SK-N-SH (cell line): Measurements from ENCODE around the gene COPS9. TPM values are rescaled to one million over a fixed set of nuclear protein-coding genes. Genes with fewer than 3 reads are reported as not detected.

ENCODE experiments used
- CTCF ChIA-PET: fragments of 300-600, 350-600 bp; formaldehyde crosslinking; extraction: SDS; loops from one replicate; lab custom pipeline; 2021; lab: Yijun Ruan, JAX
- POLR2A ChIA-PET: fragments of 350-600 bp; sonication (Branson Sonifier 250); formaldehyde crosslinking; extraction: SDS; loops from one replicate; lab custom pipeline; 2020; ENCODE audit warnings: antibody characterized with exemption, inconsistent platforms; lab: Yijun Ruan, JAX
- DNase-seq: peaks from one replicate; pipeline ENCODE4 v3.0.0; 2012
- H2AFZ ChIP-seq: fragments of 200-600 bp; sonication (generic); 2 replicates; pipeline ENCODE4 v1.8.1; 2016; ENCODE audit warnings: antibody characterized with exemption, mild to moderate bottlenecking, low read depth
- H3F3A ChIP-seq: fragments of 200-600 bp; sonication (generic); replicated peaks from 2 replicates; pipeline ENCODE3; 2016; ENCODE audit warnings: antibody characterized with exemption, mild to moderate bottlenecking; ENCODE audit not compliant: insufficient read depth
- H3K27ac ChIP-seq, 2 experiments: fragments of 200-500 bp in 1 of 2; fragments of 200-600 bp in 1 of 2; sonication (Bioruptor generic) in 1 of 2; sonication (generic), shearing (Covaris generic) in 1 of 2; 2 replicates each; pipeline versions ENCODE4 v1.5.1 to v1.6.1; 2014 to 2016; ENCODE audit warnings: low read depth in 2 of 2, inconsistent platforms in 1 of 2, low read length in 1 of 2, mild to moderate bottlenecking in 1 of 2, mixed read lengths in 1 of 2
- H3K27me3 ChIP-seq: fragments of 200-600 bp; sonication (generic), shearing (Covaris generic); 2 replicates; pipeline ENCODE4 v1.6.1; 2016; ENCODE audit warnings: mixed run types; ENCODE audit not compliant: insufficient read depth
- H3K36me3 ChIP-seq, 2 experiments: fragments of 200-500 bp in 1 of 2; fragments of 200-600 bp in 1 of 2; sonication (Bioruptor generic) in 1 of 2; sonication (generic) in 1 of 2; replicated peaks in 1 of 2; 2 replicates each; pipeline versions ENCODE3 to v1.5.1; 2014 to 2016; ENCODE audit warnings: low read length in 1 of 2, mild to moderate bottlenecking in 1 of 2; ENCODE audit not compliant: insufficient read depth in 2 of 2, control insufficient read depth in 1 of 2
- H3K4me1 ChIP-seq, 2 experiments: fragments of 200-500 bp in 1 of 2; fragments of 200-600 bp in 1 of 2; sonication (Bioruptor generic) in 1 of 2; sonication (generic), shearing (Covaris generic) in 1 of 2; 2 replicates each; pipeline versions ENCODE4 v1.5.1 to v1.6.1; 2014 to 2016; ENCODE audit warnings: low read depth in 1 of 2, low read length in 1 of 2, mixed run types in 1 of 2; ENCODE audit not compliant: insufficient read depth in 2 of 2, control insufficient read depth in 1 of 2
- H3K4me2 ChIP-seq: fragments of 200-600 bp; sonication (generic), shearing (Covaris generic); 2 replicates; pipeline ENCODE4 v1.6.1; 2017; ENCODE audit warnings: mixed run types
- H3K4me3 ChIP-seq, 2 experiments: fragments of 200-500 bp in 1 of 2; fragments of 200-600 bp in 1 of 2; sonication (Bioruptor generic) in 1 of 2; sonication (generic), shearing (Covaris generic) in 1 of 2; 2 replicates each; pipeline versions ENCODE4 v1.5.1 to v1.8.1; 2014 to 2016; ENCODE audit warnings: low read depth in 2 of 2, inconsistent platforms in 1 of 2, low read length in 1 of 2, mild to moderate bottlenecking in 1 of 2, mixed read lengths in 1 of 2, moderate library complexity in 1 of 2
- H3K79me2 ChIP-seq: fragments of 200-600 bp; sonication (generic); 2 replicates; pipeline ENCODE4 v1.8.1; 2017; ENCODE audit warnings: mild to moderate bottlenecking; ENCODE audit not compliant: insufficient read depth
- H3K9ac ChIP-seq: fragments of 200-600 bp; sonication (generic); 2 replicates; pipeline ENCODE4 v1.6.1; 2017; ENCODE audit warnings: mixed run types
- H3K9me2 ChIP-seq: fragments of 200-600 bp; sonication (generic); 2 replicates; pipeline ENCODE4 v1.6.1; 2017; ENCODE audit warnings: mixed run types
- H3K9me3 ChIP-seq: fragments of 200-600 bp; sonication (generic); 2 replicates; pipeline ENCODE4 v1.6.1; 2017; ENCODE audit warnings: mixed run types, mild to moderate bottlenecking, moderate library complexity
- H4K20me1 ChIP-seq: fragments of 200-600 bp; sonication (generic); 2 replicates; pipeline ENCODE4 v1.6.1; 2017; ENCODE audit warnings: mild to moderate bottlenecking, mixed run types; ENCODE audit not compliant: insufficient read depth
- ELF1 ChIP-seq: IDR thresholded peaks from 2 replicates; pipeline ENCODE4 v1.4.0; 2012
- EP300 ChIP-seq, 2 experiments: IDR thresholded peaks; 2 replicates each; pipeline versions ENCODE4 v1.4.0 to v1.6.1; 2012; ENCODE audit warnings: borderline replicate concordance in 1 of 2, low read depth in 1 of 2, low read length in 1 of 2
- EZH2phosphoT487 ChIP-seq: fragments of 200-600 bp; sonication (generic); IDR thresholded peaks from 2 replicates; pipeline ENCODE4 v1.6.1; 2017; ENCODE audit warnings: low read depth, mixed run types, mild to moderate bottlenecking, antibody characterized with exemption, moderate library complexity, borderline replicate concordance
- FOXJ3 ChIP-seq: sonication (generic); formaldehyde crosslinking; IDR thresholded peaks from 2 replicates; pipeline ENCODE4 v1.5.1; 2020; ENCODE audit warnings: mild to moderate bottlenecking, missing genetic modification reagents
- FOXM1 ChIP-seq: IDR thresholded peaks from 2 replicates; pipeline ENCODE4 v1.4.0; 2012; ENCODE audit warnings: low read depth, mild to moderate bottlenecking
- GABPA ChIP-seq: IDR thresholded peaks from 2 replicates; pipeline ENCODE4 v1.4.0; 2012; ENCODE audit warnings: low read depth, mild to moderate bottlenecking
- GATA2 ChIP-seq: sonication (generic); formaldehyde crosslinking; IDR thresholded peaks from 2 replicates; pipeline ENCODE4 v1.5.0; 2020; ENCODE audit warnings: mild to moderate bottlenecking, missing genetic modification reagents
- NRF1 ChIP-seq: IDR thresholded peaks from 2 replicates; pipeline ENCODE4 v1.6.1; 2012; ENCODE audit warnings: low read depth, mild to moderate bottlenecking, low read length
- RAD21 ChIP-seq: IDR thresholded peaks from 2 replicates; pipeline ENCODE4 v1.6.1; 2012; ENCODE audit warnings: mild to moderate bottlenecking, low read length
- RCOR1 ChIP-seq: fragments of 150-350 bp; IDR thresholded peaks from 2 replicates; pipeline ENCODE4 v1.6.1; 2017; ENCODE audit warnings: antibody characterized with exemption, low read length
- RFX5 ChIP-seq: IDR thresholded peaks from 2 replicates; pipeline ENCODE4 v1.6.1; 2012; ENCODE audit warnings: mild to moderate bottlenecking, improper control_type of control experiment, low read length
- RXRA ChIP-seq: IDR thresholded peaks from 2 replicates; pipeline ENCODE4 v1.4.0; 2012; ENCODE audit warnings: low read depth, mild to moderate bottlenecking, borderline replicate concordance
- SMC3 ChIP-seq: IDR thresholded peaks from 2 replicates; pipeline ENCODE4 v1.6.1; 2012; ENCODE audit warnings: low read depth, low read length, improper control_type of control experiment
- TEAD4 ChIP-seq: IDR thresholded peaks from 2 replicates; pipeline ENCODE4 v1.4.0; 2012; ENCODE audit warnings: mild to moderate bottlenecking, borderline replicate concordance; ENCODE audit not compliant: insufficient read depth
- WGBS: methylation state at CpG from one replicate; pipeline ENCODE4 v1.1.6; 2017; ENCODE audit warnings: low lambda C conversion rate; 5-methylcytosine and 5-hydroxymethylcytosine counted together
- polyA plus RNA-seq, 3 experiments: library from polyadenylated mRNA; depleted of rRNA; stranded (reverse); fragments of >200 nt; gene quantifications; 2 replicates each; pipeline ENCODE4 v1.2.3, GENCODE V29; 2012
- TF ChIP-seq, protein P1 (sequence below): IDR thresholded peaks from 2 replicates; pipeline ENCODE4 v1.6.1; 2012; ENCODE audit warnings: mild to moderate bottlenecking, low read depth, low read length, moderate library complexity
- TF ChIP-seq, protein P2 (sequence below): IDR thresholded peaks from 2 replicates; pipeline ENCODE4 v1.4.0; 2012; ENCODE audit warnings: low read depth, borderline replicate concordance
- TF ChIP-seq, protein P3 (sequence below): IDR thresholded peaks from 2 replicates; pipeline ENCODE4 v1.4.0; 2012; ENCODE audit warnings: low read depth, borderline replicate concordance
- TF ChIP-seq, protein P4 (sequence below): fragments of 150-350 bp; IDR thresholded peaks from 2 replicates; pipeline ENCODE4 v1.6.1; 2017; ENCODE audit warnings: antibody characterized with exemption, low read length, low read depth, borderline replicate concordance
- TF ChIP-seq, protein P5 (sequence below): IDR thresholded peaks from 2 replicates; pipeline ENCODE4; 2012
- TF ChIP-seq, protein P6 (sequence below): fragments of 150-350 bp; IDR thresholded peaks from 2 replicates; pipeline ENCODE4 v1.6.1; 2016; ENCODE audit warnings: mild to moderate bottlenecking, low read depth, low read length

COPS9 gene
- polyA plus RNA-seq, 1 of the 3 experiments (the other 2 are of a cell fraction) = 717 TPM

DNA sequence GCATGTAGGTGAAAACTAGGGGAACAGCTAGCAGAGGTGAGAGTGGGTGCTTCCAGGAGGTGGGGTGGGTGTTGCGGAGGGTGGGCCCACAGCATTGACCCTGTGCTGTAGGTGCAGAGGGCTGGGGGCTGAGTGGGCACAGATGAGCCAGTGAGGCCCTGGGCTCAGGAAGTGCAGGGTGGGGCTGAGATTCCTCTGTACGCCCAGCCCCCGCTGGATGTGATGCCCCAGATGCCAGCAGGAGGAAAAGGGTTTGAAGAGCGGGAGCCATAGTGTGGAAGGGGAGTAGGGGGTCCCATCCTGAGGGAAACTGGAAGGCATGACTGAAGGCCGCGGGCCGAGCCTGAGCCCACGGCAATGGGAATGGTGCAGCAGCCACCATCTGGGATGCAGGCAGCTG lies 18.5 kb upstream of the COPS9 start:
- H3K9ac ChIP-seq = no peak overlapping the region
- no peak for DNase-seq
- no peaks in the 10 kb centered on the region for H3K36me3 ChIP-seq
- no peaks in the 10 kb centered on the region for H4K20me1 ChIP-seq
- H3K9me3 ChIP-seq = no peaks in the 10 kb centered on the region
- H3K27me3 ChIP-seq = no peaks in the 10 kb centered on the region
- no peaks in the 10 kb centered on the region for H3F3A ChIP-seq
- H3K4me1 ChIP-seq = no peaks in the 10 kb centered on the region; a peak in 1 of 4 replicates
- H3K79me2 ChIP-seq = no peaks in the 10 kb centered on the region
- ChIA-PET CTCF (no interaction called here), POLR2A (no interaction called here)
- no peak overlapping the region for H2AFZ ChIP-seq
- no peak overlapping the region for H3K27ac ChIP-seq
- 42% methylated on average over 8 of the region's 8 CpGs for WGBS
- no peak overlapping the region for H3K4me3 ChIP-seq
- no peak for TF ChIP-seq GABPA
- no peak for TF ChIP-seq EZH2phosphoT487
- no peak for TF ChIP-seq RAD21
- TF ChIP-seq, protein P1, sequence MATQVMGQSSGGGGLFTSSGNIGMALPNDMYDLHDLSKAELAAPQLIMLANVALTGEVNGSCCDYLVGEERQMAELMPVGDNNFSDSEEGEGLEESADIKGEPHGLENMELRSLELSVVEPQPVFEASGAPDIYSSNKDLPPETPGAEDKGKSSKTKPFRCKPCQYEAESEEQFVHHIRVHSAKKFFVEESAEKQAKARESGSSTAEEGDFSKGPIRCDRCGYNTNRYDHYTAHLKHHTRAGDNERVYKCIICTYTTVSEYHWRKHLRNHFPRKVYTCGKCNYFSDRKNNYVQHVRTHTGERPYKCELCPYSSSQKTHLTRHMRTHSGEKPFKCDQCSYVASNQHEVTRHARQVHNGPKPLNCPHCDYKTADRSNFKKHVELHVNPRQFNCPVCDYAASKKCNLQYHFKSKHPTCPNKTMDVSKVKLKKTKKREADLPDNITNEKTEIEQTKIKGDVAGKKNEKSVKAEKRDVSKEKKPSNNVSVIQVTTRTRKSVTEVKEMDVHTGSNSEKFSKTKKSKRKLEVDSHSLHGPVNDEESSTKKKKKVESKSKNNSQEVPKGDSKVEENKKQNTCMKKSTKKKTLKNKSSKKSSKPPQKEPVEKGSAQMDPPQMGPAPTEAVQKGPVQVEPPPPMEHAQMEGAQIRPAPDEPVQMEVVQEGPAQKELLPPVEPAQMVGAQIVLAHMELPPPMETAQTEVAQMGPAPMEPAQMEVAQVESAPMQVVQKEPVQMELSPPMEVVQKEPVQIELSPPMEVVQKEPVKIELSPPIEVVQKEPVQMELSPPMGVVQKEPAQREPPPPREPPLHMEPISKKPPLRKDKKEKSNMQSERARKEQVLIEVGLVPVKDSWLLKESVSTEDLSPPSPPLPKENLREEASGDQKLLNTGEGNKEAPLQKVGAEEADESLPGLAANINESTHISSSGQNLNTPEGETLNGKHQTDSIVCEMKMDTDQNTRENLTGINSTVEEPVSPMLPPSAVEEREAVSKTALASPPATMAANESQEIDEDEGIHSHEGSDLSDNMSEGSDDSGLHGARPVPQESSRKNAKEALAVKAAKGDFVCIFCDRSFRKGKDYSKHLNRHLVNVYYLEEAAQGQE = no peak
- TF ChIP-seq, protein P2, sequence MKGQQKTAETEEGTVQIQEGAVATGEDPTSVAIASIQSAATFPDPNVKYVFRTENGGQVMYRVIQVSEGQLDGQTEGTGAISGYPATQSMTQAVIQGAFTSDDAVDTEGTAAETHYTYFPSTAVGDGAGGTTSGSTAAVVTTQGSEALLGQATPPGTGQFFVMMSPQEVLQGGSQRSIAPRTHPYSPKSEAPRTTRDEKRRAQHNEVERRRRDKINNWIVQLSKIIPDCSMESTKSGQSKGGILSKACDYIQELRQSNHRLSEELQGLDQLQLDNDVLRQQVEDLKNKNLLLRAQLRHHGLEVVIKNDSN = no peak
- TF ChIP-seq NRF1 = no peak
- TF ChIP-seq, protein P3, sequence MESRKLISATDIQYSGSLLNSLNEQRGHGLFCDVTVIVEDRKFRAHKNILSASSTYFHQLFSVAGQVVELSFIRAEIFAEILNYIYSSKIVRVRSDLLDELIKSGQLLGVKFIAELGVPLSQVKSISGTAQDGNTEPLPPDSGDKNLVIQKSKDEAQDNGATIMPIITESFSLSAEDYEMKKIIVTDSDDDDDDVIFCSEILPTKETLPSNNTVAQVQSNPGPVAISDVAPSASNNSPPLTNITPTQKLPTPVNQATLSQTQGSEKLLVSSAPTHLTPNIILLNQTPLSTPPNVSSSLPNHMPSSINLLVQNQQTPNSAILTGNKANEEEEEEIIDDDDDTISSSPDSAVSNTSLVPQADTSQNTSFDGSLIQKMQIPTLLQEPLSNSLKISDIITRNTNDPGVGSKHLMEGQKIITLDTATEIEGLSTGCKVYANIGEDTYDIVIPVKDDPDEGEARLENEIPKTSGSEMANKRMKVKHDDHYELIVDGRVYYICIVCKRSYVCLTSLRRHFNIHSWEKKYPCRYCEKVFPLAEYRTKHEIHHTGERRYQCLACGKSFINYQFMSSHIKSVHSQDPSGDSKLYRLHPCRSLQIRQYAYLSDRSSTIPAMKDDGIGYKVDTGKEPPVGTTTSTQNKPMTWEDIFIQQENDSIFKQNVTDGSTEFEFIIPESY = no peak
- TF ChIP-seq TEAD4 = no peak
- TF ChIP-seq RXRA = no peak
- TF ChIP-seq FOXJ3 (CRISPR knock-in tag) = no peak
- TF ChIP-seq, protein P4, sequence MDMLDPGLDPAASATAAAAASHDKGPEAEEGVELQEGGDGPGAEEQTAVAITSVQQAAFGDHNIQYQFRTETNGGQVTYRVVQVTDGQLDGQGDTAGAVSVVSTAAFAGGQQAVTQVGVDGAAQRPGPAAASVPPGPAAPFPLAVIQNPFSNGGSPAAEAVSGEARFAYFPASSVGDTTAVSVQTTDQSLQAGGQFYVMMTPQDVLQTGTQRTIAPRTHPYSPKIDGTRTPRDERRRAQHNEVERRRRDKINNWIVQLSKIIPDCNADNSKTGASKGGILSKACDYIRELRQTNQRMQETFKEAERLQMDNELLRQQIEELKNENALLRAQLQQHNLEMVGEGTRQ = no peak
- TF ChIP-seq RFX5 = no peak
- no peak for TF ChIP-seq SMC3
- TF ChIP-seq RCOR1 = no peak
- TF ChIP-seq, protein P5, sequence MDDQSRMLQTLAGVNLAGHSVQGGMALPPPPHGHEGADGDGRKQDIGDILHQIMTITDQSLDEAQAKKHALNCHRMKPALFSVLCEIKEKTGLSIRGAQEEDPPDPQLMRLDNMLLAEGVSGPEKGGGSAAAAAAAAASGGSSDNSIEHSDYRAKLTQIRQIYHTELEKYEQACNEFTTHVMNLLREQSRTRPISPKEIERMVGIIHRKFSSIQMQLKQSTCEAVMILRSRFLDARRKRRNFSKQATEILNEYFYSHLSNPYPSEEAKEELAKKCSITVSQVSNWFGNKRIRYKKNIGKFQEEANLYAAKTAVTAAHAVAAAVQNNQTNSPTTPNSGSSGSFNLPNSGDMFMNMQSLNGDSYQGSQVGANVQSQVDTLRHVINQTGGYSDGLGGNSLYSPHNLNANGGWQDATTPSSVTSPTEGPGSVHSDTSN = no peak
- TF ChIP-seq EP300 (IDR thresholded peaks at IDR 0.05; ENCODE audit: borderline replicate concordance in 1 of 2, low read depth in 1 of 2, low read length in 1 of 2) = no peak
- TF ChIP-seq FOXM1 = no peak
- no peak for TF ChIP-seq GATA2 (CRISPR knock-in tag)
- TF ChIP-seq, protein P6, sequence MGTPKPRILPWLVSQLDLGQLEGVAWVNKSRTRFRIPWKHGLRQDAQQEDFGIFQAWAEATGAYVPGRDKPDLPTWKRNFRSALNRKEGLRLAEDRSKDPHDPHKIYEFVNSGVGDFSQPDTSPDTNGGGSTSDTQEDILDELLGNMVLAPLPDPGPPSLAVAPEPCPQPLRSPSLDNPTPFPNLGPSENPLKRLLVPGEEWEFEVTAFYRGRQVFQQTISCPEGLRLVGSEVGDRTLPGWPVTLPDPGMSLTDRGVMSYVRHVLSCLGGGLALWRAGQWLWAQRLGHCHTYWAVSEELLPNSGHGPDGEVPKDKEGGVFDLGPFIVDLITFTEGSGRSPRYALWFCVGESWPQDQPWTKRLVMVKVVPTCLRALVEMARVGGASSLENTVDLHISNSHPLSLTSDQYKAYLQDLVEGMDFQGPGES = no peak
- no peak for TF ChIP-seq ELF1
- no peak overlapping the region for H3K4me2 ChIP-seq
- no peaks in the 10 kb centered on the region for H3K9me2 ChIP-seq
